CD4-positive, alpha-beta T cell treated with Interleukin-17A for 1 hour (primary cell): ENCODE results near the gene FBLN2.
"Not testable (repeated sequence)": the region's sequence is repeated elsewhere in the genome, so short reads cannot be mapped to it uniquely, and the experiment has no call there.

Source experiments
- DNase-seq: peaks from one replicate; pipeline ENCODE4 v3.0.0-alpha.2; 2020

FBLN2 gene

DNA sequence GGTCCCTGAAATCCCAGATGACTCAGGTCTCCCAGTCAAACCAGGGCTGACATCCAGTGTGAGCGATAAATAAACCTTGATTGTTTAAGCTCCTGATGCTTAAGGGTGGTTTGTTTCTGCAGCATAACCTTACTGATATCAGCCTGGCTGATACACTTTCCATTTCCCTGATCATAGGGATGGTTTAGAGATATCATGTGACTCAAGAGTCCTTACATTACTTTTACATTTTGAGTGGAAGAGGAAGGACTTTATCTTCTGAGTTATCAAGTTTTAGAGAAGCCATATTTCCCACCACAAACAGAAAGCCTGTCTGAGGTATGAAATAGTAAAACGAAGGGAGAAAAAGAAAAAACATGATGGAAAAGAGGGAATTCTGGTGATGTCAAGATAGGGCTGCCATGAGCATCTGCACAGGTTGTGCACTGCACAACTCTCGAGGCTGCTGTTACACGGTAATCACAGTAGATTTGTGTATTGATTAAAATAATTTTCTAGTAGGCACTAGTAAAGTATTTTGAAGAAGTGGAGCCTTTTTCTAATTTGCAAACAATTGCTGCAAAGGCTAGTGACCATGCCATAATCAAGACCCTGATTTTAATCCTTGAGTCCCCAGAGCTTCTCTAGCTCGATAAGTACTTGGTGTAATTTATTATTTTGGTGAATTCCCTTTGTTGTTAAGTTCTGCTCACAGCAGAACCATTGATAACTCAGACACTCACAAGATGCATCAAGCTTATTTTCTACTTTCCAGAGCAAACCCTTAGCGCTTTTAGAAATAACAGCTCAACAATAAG is 34.1 kb upstream of the FBLN2 start:
- no peak for DNase-seq

DNA sequence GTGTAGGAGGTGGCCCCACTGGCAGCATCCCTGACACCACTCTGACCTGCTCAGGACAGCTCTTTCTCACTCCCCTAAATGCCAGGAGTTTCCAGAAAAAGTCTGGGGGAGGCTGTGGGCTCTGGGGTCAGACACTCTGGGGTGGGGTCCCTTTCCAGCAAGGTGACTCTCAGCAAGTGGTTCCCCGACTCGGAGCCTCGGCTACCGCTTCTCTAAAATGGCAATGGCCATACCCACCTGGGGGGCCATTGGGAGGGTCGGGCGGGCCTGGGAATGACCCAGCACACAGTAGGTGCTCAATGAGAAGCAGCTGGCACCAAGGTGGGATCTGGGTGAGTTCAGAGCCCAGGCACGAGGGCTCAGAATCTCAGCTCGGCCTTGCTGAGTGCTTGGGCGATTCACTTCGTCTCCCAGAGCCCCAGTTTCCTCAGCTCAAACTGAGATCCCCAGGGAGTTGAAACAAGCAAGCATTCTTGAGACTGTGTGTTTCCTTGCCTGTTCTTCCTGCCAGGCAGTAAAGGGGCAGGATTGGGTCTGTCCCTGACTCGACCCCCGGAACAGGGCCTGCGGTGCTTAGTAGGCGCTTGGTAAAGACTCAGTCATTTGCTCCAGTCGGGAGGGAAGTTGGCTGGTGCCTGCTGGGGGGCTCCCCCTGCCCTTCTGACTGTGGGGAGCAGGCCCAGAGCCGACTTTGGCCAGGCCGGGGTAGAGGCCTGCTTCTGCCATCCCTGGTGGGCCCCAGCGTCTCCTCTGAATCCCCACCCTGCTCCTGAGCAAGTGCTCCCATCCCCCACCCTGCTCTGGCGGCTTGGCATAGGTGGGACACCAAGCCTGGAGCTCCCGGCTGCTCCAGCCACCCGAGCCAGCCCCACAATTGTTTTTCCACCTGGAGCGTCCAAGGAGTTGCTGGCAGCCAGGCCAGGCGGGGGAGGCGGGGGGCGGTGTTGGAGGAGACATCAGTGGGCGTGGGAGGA is 32.9 kb upstream of the FBLN2 start:
- no peak for DNase-seq

DNA sequence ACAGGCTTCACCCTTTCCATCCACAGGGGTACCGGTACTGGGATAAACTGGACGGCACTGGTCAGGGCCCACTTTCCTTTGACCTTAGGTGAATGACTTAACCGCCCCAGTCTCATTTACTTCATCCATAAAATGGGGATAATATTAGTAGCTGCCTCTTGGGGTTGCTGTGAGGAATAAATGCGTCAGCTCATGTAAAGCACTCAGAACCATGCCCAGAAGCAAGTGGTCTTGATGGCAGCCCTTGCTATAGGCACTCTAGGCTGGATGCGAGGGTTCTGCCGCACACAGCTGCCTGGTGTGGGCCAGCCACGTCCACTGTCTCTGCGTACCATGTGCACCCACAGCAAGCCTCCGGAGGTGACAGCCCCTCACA is 32.2 kb upstream of the FBLN2 start:
- no peak for DNase-seq

DNA sequence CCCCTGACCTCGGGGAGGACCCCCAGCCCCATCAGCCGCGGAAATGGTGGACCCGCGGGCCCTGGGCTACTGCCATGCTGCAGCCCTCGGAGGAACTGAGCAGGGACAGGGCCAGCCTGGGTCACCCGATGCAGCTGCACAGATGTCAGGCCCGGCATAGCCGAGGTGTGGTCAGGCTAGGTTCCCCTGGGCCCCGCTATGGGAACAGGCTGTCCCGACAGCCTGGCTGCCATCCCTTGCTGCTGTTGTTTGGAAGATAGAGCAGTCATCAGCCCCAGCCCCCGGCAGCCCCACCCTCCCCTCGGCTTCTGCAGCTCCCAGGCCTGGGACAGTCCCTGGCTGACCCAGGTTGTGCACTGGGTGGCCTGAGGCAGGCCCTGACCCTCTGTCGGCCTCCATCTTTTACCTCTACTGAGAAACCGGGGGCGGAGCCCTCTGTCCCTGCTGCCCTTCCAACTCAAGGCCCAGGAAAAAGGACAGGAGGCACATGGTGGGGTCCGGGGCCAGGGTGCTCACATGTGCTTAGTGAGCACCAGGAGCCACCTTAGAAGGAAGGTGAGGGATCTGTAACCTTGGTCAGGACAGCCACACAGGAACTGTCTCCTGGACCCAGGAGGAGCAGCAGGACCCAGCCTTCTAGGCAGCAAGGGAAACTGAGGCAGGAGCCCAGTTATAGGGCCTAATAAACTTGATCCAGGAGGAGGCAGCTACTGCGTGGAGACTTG is 31.5 kb upstream of the FBLN2 start:
- DNase-seq, result no peak

DNA sequence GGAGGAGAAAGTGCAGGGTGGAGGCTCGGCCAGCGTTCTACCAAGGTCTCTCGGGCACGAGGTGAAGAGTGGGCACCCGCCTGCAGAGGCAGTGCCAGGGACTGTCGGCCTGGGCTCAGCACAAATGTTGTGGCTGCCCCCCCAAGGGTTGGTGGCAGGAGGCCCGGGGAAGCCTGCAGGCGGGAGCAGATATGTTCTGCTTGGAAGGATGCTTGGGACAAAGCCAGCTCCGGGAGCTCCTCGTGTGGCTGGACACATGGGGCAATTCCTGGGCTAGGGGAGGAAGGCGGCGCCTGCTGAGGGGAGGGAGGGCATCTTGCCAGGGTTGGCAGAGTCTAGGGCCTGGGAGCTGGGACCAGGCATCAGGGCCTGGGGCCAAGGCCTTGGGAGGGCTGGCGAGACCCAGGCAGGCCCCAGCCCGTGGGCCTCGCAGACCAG is 30.4 kb upstream of the FBLN2 start:
- DNase-seq, result no peak

DNA sequence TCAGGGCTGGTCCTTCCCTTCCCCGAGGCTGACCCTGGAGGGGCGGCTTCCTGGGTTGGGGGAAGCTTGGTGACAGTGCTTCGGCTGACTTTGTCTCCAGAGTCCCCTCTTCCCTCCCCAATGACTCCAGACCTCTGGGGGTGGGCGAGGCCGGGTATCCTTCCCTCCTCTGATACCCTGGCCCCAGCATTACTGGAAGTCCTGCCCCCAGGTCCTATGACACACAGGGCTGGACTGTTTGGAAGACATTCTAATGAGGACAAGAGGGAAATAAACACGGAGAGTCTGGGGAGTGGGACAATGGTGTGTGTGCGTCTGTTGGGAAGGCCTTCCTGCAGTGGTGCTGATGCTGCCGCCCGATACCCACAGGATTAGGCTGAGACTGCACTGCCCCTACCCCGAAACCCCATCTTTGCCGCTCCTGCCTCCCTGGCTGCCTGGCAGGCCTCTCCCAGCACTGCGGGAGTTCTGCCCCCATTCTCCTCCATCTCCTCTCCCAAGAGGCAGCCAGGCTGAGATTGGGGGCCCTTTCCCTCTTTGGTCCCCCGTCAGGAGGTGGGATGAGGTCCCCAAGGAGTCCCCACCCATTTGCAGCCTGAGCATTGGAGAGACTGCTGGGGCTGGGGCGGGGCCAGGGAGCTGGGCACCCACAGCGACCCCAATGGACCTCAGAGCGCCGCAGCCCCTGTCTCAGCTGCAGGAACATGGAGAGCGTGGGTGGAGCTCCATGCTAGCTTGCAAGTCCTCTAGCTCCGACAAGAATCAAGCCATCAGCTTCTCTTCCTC is 29.7 kb upstream of the FBLN2 start:
- DNase-seq, result no peak

DNA sequence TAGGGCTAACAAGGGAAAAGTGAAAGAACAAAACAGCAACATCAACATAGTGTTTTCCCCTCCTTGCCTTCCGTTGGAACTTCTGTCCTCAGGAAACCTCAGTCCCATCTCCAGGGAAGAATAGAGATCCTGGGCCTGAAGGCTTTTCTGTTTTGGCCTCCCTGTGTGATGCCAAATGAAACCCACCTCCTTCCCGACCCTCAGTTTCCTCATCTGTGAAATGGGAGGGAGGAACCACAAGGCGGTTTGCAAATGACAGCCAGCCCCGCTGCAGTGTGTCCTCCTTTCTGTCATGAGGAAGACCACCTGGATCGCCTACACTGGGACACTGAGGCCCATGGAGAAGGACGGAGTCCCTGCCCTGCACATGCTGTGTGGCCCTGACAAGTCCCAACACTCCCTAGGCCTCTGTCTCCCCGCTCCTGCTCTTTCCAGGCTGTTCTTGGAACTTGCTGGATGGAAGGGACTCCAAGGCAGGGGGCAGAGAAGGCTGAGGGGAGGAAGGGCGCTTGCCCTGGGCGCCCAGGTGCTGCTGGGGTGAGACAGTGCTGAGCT is 28.5 kb upstream of the FBLN2 start:
- no peak for DNase-seq

DNA sequence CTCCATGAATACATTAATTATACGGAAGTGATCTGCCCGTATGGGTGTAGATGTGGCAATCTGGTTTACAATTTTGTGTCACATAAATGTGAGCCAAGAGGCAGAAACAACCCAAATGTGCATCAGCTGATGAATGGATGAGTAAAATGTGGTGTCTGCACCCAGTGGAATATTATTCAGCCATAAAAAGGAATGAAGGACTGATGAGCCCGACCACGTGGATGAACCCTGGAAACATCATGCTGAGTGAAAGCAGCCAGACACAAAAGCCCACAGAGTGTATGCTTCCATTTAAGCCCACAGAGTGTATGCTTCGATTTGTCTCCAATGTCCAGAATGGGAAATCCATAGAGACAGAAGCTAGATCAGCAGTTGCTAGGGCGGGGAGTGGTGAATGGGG is 27.6 kb upstream of the FBLN2 start:
- DNase-seq, result no peak

DNA sequence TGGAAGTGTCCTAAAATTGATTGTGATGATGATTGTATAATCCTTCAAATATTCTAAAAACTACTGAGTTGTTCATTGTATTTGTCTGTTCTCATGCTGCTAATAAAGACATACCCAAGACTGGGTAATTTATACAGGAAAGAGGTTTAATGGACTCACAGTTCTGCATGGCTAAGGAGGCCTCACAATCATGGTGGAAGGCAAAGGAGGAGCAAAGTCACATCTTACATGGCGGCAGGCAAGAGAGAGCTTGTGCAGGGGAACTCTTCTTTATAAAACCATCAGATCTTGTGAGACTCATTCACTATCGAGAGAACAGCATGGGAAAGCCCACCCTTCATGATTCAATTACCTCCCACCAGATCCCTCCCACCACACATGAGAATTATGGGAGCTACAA is 27.2 kb upstream of the FBLN2 start:
- not testable (repeated sequence) for DNase-seq

DNA sequence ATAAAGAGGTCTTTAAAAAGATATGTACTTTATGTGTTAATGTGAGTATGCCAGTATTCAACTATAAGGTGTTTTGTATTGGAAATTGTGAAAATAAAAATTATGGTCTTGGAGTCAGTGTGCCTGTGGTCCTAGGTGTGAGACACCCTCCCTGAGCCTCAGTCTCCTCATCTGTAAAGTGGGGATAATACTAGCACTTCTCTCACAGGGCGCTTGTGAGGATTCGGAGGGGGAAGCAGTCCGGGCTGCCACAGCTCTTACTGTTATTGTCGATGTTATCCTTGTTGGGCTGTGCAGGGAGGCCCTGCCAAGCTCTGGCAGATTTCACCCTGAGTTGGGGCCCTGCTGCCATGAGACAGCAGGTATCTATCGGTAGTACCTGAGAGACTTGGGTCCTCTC is 26.7 kb upstream of the FBLN2 start:
- no peak for DNase-seq

DNA sequence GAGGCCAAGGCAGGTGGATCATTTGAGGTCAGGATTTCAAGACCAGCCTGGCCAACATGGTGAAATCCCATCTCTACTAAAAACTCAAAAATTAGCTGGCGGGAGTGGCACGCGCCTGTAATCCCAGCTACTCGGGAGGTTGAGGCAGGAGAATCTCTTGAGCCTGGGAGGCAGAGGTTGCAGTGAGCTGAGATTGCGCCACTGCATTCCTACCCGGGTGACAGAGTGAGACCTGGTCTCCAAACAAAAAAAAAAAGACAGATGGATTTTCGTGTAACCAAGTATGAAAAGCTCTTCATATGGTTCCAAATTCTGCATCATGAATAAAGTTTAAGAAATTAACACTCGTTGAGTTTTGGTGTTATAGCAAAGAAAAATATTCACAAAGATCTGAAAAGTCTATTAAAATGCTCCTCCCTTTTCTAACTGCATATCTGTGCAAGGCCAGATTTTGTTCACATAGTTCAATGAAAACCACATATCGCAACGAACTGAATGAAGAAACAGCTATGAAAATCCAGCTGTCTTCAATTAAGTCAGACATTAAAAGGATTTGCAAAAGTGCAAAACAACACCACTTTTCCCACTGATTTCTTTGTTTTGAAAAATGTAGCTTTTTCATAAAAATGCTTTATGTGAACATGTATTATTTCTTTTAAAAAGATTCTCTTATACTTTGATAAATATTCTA is 23.8 kb upstream of the FBLN2 start:
- no peak for DNase-seq

DNA sequence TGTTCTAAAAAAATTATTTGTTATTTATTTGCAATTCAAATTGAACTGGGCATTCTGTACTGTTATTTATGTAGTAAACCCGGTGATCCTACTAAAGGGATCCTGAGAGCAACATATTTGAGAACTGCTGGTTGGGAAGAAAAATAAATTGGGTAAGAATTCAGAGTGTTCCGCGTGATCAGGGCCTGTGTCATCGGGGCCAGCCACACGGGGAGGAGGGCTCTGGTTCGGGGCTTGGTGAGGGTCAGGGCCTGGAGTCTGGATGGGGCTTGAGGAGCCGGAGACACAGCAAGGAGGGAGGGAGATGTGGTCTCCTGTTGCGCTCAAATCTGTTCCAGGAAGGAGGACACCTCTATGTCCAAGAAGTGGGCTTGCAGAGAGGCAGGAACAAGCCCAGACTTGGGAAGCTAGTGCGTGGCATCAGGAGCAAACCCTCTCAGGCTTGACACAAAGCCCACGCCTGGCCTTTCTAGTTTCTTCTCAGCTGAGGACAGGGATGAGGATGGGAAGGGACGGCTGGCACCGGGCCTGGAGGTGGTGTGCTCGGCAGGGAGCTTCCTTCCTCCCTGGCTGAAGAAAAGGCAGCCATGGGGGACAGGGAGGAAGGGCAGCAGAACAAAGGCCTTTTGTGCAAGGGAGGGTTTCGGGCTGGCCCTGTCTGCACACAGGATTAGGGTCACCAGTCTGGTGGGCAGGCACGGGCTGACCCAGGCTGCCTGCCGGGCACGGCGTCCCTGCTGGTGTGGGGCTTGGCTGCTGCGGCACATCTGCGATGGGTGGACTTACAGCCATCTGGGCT is 22.9 kb upstream of the FBLN2 start:
- no peak for DNase-seq

DNA sequence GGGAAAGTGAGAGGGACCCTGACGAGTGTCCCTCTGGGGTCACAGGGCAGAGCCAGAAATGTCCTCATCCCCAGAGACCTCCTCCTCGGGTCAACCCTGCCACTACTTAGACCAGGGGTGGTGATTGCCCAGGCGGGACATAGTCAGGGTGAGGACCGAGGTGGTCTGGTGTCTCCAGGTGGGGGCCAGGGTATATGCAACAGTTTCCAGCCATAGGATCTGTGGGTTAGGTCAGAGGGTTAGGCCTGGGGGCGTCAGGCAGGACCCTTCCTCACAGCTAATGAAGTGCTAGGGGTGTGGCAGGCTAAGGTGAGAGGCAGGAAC is 22.3 kb upstream of the FBLN2 start:
- no peak for DNase-seq

DNA sequence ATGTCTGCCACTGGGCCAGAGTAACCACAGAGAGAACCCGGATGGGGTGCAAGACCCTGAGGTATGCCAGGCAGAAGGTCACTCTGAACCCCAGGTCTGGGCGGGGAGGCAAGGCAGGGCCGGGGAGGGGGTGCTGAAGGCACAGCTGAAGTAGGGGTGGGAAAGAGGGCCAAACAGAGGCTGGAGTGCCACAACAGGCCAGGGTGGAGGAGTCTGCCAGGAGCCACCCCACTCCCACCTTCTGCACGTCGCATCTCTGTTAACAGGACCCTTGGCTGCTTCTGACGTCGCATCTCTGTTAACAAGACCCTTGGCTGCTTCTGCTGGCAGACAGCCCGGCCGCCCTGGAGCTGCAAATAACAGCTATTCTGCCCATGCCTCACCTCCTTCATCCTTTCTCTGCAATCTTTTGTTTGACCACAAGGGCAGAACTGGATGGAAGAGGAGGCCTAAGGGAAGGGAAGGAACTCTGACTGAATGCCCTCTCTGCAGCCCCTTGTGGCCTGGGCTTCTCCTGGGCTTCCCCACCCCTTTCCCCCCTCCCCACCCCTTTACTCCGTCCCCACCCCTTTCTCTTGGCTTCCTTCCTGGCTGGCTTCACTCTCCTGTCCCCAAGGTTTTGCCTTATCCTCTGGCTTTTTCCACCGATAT is 20.6 kb upstream of the FBLN2 start:
- DNase-seq, result no peak

DNA sequence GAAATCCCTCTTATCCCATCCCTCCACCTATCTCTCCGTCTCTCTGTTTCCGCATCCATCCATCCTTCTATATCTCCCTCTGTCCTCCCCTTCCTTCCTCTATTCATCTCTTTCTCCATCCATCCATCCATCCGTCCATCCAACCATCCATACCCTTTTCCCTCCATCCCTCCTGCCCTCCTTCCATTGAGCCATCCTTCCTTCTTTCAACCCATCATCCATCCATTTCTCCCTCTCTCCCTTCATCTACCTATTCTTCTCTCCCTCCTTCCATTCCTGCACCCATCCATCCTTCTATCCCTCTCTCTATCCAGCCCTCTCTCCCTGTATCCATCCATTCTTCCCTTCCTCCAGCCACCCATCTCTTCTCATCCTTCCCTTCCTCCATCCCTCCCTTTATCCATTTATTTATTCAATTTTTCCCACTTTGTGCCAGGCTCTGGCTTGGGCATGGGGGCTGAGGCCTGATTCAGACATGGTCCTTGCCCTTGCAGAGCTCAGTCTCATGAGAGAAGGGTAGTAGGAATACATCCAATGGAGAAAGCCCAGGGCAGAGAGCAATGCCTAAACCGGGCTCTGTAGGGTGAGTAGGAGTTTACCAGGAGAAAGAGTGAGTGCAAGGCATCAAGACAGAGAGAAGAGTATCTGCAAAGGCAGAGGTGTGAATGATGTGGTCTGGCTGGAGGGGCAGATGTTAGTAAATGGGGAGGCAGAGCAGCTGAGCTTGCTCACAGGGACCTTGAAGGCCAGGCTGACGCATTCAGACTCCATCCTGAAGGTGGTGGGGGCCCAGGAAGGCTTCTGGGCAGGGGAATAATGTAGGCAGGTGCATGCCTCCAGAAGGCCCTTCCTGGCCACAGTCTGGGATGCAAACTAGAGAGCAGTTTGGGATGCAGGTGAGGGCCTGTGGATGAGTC is 19.5 kb upstream of the FBLN2 start:
- DNase-seq, result no peak

DNA sequence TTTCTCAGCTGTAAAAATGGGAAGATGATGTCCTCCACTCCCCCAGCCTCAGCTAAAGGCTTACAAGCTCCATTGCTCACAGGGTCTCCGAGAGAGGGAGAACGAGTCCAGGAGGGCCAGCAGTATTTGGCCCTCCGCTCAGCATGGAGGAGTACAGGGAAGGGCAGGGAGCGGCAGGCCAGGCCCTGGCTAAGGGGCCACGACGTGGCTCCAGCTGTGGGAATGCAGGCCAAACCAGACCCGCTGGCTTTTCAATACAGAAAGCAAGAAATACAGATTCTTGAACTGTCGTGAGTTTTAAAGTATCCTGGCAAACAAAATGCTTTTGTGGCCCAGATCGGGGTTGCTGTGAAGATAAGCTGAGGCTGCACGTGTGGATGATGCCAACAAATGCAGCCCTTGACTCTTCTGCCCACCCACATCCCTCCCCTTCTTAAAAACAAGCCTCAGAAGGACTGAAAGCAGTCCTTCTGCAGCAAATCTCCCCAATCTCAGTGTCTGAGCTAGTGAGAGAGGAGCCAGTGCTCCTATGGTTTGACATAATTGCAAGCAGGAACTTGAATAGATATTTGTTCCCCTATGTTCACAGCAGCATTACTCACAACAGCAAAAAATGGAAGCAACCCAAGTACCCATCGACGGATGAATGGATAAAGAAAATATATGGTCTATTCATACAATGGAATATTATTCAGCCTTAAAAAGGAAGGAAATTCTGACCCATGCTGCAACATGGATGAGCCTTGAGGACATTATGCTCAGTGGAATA is 18.5 kb upstream of the FBLN2 start:
- DNase-seq, result no peak

DNA sequence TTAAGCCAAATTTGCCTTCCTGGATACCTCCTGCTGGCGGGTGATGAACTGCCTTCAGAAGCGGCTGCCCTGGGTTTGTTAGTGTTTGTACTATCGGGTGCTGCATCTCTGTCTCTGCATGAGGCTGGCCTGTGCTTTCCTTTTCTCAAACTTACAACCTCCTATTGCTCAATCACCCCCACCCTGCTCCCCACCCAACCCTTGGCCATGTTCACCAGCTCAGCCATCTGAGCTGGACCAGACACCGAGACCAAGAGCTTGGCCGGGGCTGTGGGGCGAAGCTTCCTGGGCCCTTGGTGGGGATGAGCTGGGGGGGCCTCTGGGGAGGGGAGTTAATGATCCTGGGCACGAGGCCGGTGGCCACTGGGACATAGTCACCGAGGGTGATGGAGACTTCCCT is 16.8 kb upstream of the FBLN2 start:
- no peak for DNase-seq

DNA sequence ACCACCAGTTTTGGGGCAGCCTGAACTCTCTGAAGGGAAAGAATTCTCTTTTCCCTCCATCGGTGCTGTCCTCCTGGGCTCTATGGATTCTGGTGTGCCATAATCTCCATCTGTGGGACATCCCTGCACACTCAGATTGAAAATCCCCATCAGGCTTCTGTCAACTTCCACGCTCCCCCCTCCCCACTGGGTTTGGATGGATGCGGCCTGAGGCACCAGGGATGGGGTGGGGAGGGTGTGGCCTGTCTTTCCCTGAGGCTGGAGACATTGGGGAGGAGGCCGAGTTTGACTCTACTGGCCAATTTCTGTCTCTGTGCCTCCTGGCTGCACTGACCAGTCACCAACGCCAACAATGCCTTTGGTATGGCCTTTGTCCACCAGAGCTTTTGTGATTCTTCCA is 16.3 kb upstream of the FBLN2 start:
- DNase-seq, result no peak
